ENCODE data around the gene CARF. TPM values are rescaled to one million over a fixed set of nuclear protein-coding genes. Genes with fewer than 3 reads are reported as not detected.

CARF gene
- total RNA-seq, 1 donor from 2014 or later, result 8.1 TPM

DNA sequence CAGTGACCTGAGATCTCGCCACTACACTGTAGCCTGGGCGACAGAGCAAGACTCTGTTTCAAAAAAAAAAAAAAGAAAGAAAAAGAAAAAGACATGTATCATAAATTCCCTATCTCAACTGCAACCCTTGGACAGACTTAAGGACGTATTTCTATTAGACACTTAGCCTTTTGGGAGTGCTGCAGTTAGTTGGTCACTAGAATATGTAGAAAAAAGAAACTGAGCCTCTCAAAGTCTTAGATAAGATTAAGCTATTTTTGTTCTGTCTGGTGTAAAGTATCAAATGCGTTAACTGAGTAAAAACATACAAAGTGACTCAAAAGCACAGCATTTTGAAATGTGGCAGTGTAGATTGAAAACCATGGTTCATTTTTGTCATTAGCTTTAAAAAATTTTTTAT is 109.9 kb downstream of the CARF start:
- Histone ChIP-seq H3K27me3 (ENCODE audit: low read depth) (no peaks in the 10 kb centered on the region), H3K4me3 (peak overlapping the region; percentile 13), H3K4me1 (peaks cover 73% of the 10 kb centered on the region), H3K36me3 (no peaks in the 10 kb centered on the region), H3K27ac (replicated peaks) (peak overlapping the region; percentile 68), H3K9me3 (replicated peaks) (no peaks in the 10 kb centered on the region)
- TF ChIP-seq, protein P1, sequence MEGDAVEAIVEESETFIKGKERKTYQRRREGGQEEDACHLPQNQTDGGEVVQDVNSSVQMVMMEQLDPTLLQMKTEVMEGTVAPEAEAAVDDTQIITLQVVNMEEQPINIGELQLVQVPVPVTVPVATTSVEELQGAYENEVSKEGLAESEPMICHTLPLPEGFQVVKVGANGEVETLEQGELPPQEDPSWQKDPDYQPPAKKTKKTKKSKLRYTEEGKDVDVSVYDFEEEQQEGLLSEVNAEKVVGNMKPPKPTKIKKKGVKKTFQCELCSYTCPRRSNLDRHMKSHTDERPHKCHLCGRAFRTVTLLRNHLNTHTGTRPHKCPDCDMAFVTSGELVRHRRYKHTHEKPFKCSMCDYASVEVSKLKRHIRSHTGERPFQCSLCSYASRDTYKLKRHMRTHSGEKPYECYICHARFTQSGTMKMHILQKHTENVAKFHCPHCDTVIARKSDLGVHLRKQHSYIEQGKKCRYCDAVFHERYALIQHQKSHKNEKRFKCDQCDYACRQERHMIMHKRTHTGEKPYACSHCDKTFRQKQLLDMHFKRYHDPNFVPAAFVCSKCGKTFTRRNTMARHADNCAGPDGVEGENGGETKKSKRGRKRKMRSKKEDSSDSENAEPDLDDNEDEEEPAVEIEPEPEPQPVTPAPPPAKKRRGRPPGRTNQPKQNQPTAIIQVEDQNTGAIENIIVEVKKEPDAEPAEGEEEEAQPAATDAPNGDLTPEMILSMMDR (IDR thresholded peaks at IDR 0.05; ENCODE audit: borderline replicate concordance), result no peak
- intact Hi-C loops (cut with micrococcal nuclease), result no loop called here
- no peak for DNase-seq

- H3K4me3 ChIP-seq, result peak overlapping the region; percentile 13
- peaks cover 66% of the 10 kb centered on the region for H3K4me1 ChIP-seq
- intact Hi-C loops (cut with micrococcal nuclease), result no loop called here
- no peak for DNase-seq
- H3K9me3 ChIP-seq (replicated peaks), result no peaks in the 10 kb centered on the region
- TF ChIP-seq, protein P1 (IDR thresholded peaks at IDR 0.05; ENCODE audit: borderline replicate concordance), result no peak
- H3K27ac ChIP-seq (replicated peaks), result peak overlapping the region; percentile 68
- no peaks in the 10 kb centered on the region for H3K36me3 ChIP-seq
- no peaks in the 10 kb centered on the region for H3K27me3 ChIP-seq (ENCODE audit: low read depth)
Measured at GRCh38 chr2:203022751-203023150, 110.7 kb downstream of the CARF start.

DNA sequence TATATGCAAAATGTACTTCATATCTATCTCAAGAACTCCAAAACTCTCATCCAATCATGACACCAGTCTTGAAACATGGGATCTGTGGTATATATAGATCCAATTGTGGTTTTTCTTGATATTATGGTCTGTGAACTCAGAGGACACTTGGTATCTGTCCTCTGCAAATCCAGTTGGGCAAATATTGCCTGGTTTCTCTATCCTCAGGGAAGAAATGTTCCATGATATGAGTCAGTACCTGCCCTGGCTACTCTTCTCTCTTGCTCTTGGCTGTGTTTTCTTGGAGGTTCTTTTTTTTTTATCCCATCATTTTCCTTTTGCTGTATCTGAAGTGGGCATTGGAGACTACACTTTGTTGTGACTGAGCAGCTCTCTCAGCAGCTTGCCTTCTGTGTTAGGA is 113.5 kb downstream of the CARF start:
- no peaks in the 10 kb centered on the region for H3K27me3 ChIP-seq (ENCODE audit: low read depth)
- TF ChIP-seq, protein P1 (IDR thresholded peaks at IDR 0.05; ENCODE audit: borderline replicate concordance), result no peak
- H3K4me1 ChIP-seq, result peaks cover 47% of the 10 kb centered on the region
- intact Hi-C loops (cut with micrococcal nuclease), result no loop called here
- H3K27ac ChIP-seq (replicated peaks), result peak overlapping the region; percentile 38
- H3K4me3 ChIP-seq, result no peak overlapping the region
- DNase-seq, result no peak
- H3K9me3 ChIP-seq (replicated peaks), result no peaks in the 10 kb centered on the region
- no peaks in the 10 kb centered on the region for H3K36me3 ChIP-seq

GRCh38 chr2:203030545-203030944 is 118.5 kb downstream of the CARF start:
- Histone ChIP-seq H3K27me3 (ENCODE audit: low read depth) (no peaks in the 10 kb centered on the region), H3K4me1 (peaks cover 13% of the 10 kb centered on the region), H3K4me3 (no peak overlapping the region), H3K36me3 (no peaks in the 10 kb centered on the region), H3K27ac (replicated peaks) (no peak overlapping the region), H3K9me3 (replicated peaks) (no peaks in the 10 kb centered on the region)
- intact Hi-C loops (cut with micrococcal nuclease), result no loop called here
- no peak for DNase-seq
- TF ChIP-seq, protein P1 (IDR thresholded peaks at IDR 0.05; ENCODE audit: borderline replicate concordance), result no peak

DNA sequence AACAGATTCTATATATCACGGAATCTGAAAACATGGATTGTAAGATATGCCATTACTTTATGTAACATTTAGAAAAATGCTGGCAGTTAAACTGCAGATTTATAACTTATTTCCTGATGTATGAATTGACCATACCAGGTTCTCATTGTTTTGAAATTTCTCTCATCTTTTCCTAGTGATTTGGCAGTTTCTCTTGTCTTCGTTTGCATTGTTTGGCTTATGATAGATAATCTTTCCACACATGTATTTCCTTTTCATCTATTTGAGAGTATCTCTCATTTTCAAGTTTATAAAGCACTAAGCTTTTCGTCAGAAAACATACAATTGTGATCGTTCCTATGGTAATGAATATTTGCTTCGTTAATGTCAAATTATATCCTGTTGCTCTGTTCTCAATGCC is 118.9 kb downstream of the CARF start:
- H3K36me3 ChIP-seq, result no peaks in the 10 kb centered on the region
- TF ChIP-seq, protein P1 (IDR thresholded peaks at IDR 0.05; ENCODE audit: borderline replicate concordance), result no peak
- H3K27me3 ChIP-seq (ENCODE audit: low read depth), result no peaks in the 10 kb centered on the region
- no peak for DNase-seq
- intact Hi-C loops (cut with micrococcal nuclease), result no loop called here
- H3K4me1 ChIP-seq, result peaks cover 10% of the 10 kb centered on the region
- H3K9me3 ChIP-seq (replicated peaks), result no peaks in the 10 kb centered on the region
- no peak overlapping the region for H3K27ac ChIP-seq (replicated peaks)
- H3K4me3 ChIP-seq, result no peak overlapping the region

DNA sequence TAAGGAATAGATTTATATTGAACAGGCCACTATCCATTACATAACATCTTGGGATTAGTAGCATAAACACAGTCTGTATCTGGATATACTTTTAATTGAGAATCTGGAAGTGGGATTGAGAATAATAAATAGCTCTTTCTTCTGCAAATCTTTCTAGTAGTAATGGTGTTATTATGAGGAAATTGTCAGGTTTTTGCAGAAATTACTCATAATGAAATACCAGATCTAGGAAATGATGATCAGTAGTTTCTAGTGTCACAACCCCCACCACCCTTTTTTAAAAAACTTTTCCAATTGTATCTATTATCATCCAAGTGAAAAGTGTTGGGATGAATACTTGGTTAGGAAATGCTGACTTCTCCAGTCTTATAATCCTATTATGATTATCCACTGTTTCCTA is 121.3 kb downstream of the CARF start:
- intact Hi-C loops (cut with micrococcal nuclease), result no loop called here
- no peak for DNase-seq
- no peaks in the 10 kb centered on the region for H3K36me3 ChIP-seq
- H3K27ac ChIP-seq (replicated peaks), result no peak overlapping the region
- TF ChIP-seq, protein P1 (IDR thresholded peaks at IDR 0.05; ENCODE audit: borderline replicate concordance), result no peak
- peaks cover 27% of the 10 kb centered on the region for H3K4me1 ChIP-seq
- H3K9me3 ChIP-seq (replicated peaks), result no peaks in the 10 kb centered on the region
- no peak overlapping the region for H3K4me3 ChIP-seq
- no peaks in the 10 kb centered on the region for H3K27me3 ChIP-seq (ENCODE audit: low read depth)
